ENCODE results near the gene ZBTB20. TPM values are rescaled to one million over a fixed set of nuclear protein-coding genes. Genes with fewer than 3 reads are reported as not detected.

Gene ZBTB20
- total and polyA plus RNA-seq, 9 donors = 4.3 to 160 (median 107) TPM

GRCh38 chr3:115089481-115089880, 57.6 kb downstream of the ZBTB20 start:
- Histone ChIP-seq H3K4me1 (ENCODE audit: insufficient read depth) (peaks cover 2% of the 10 kb centered on the region), H3K27me3 (no peaks in the 10 kb centered on the region)
- WGBS, 3 donors = 92 to 96% (median 95%) methylated on average over 2 of the region's 2 CpGs

GRCh38 chr3:115087512-115087911, 59.6 kb downstream of the ZBTB20 start:
- no peak for DNase-seq
- TF ChIP-seq POLR2A (IDR thresholded peaks at IDR 0.05) (no peak), CTCF (IDR thresholded peaks at IDR 0.05) (no peak), EP300 (IDR thresholded peaks at IDR 0.05) (no peak)
- no peaks in the 10 kb centered on the region for H3K9me3 ChIP-seq
- peaks cover 2% of the 10 kb centered on the region for H3K4me1 ChIP-seq (ENCODE audit: insufficient read depth)
- no peaks in the 10 kb centered on the region for H3K27me3 ChIP-seq
- H3K36me3 ChIP-seq = no peaks in the 10 kb centered on the region
- intact Hi-C loops (cut with DNase I) = no loop called here
- H3K4me3 ChIP-seq = no peak overlapping the region
- WGBS, 3 donors = 52 to 77% (median 73%) methylated on average over 1 of the region's 1 CpG
- no peak overlapping the region for H3K27ac ChIP-seq

More at GRCh38 chr3:115089481-115089880, 57.6 kb downstream of the ZBTB20 start:
- no peaks in the 10 kb centered on the region for H3K36me3 ChIP-seq
- TF ChIP-seq CTCF (IDR thresholded peaks at IDR 0.05) = no peak
- TF ChIP-seq EP300 (IDR thresholded peaks at IDR 0.05) = no peak
- no peak for TF ChIP-seq POLR2A (IDR thresholded peaks at IDR 0.05)
- intact Hi-C loops (cut with DNase I) = no loop called here
- DNase-seq = no peak
- no peak overlapping the region for H3K4me3 ChIP-seq
- no peak overlapping the region for H3K27ac ChIP-seq
- no peaks in the 10 kb centered on the region for H3K9me3 ChIP-seq

GRCh38 chr3:115086344-115086743, 60.7 kb downstream of the ZBTB20 start:
- no peaks in the 10 kb centered on the region for H3K27me3 ChIP-seq
- DNase-seq = no peak
- H3K9me3 ChIP-seq = no peaks in the 10 kb centered on the region
- no peaks in the 10 kb centered on the region for H3K36me3 ChIP-seq
- H3K4me1 ChIP-seq (ENCODE audit: insufficient read depth) = peaks cover 2% of the 10 kb centered on the region
- intact Hi-C loops (cut with DNase I) = no loop called here
- no peak overlapping the region for H3K27ac ChIP-seq
- no peak overlapping the region for H3K4me3 ChIP-seq
- WGBS, 3 donors = 80 to 98% (median 91%) methylated on average over 2 of the region's 2 CpGs
- TF ChIP-seq EP300 (IDR thresholded peaks at IDR 0.05) = no peak
- TF ChIP-seq CTCF (IDR thresholded peaks at IDR 0.05) = no peak
- no peak for TF ChIP-seq POLR2A (IDR thresholded peaks at IDR 0.05)

- Histone ChIP-seq H3K27ac (no peak overlapping the region), H3K36me3 (no peaks in the 10 kb centered on the region), H3K27me3 (no peaks in the 10 kb centered on the region), H3K4me3 (no peak overlapping the region), H3K9me3 (no peaks in the 10 kb centered on the region), H3K4me1 (ENCODE audit: insufficient read depth) (peaks cover 2% of the 10 kb centered on the region)
- TF ChIP-seq CTCF (IDR thresholded peaks at IDR 0.05) = no peak
- no peak for TF ChIP-seq EP300 (IDR thresholded peaks at IDR 0.05)
- no peak for TF ChIP-seq POLR2A (IDR thresholded peaks at IDR 0.05)
- WGBS, 3 donors = 61 to 67% (median 63%) methylated on average over 2 of the region's 2 CpGs
- intact Hi-C loops (cut with DNase I) = no loop called here
- DNase-seq = no peak
These were observed 61.8 kb downstream of the ZBTB20 start for GRCh38 chr3:115085197-115085865.
